ENCODE results near the gene TRPM2.

TRPM2 gene

GRCh38 chr21:44317241-44317782 is 36.1 kb upstream of the TRPM2 start:
- H3K36me3 ChIP-seq (ENCODE audit: control insufficient read depth, insufficient read depth, low read length): no peaks in the 10 kb centered on the region

GRCh38 chr21:44317871-44318270 is 35.5 kb upstream of the TRPM2 start:
- Histone ChIP-seq H3K36me3 (ENCODE audit: control insufficient read depth, insufficient read depth, low read length) (no peaks in the 10 kb centered on the region), H3K9ac (no peak overlapping the region), H2AFZ (no peak overlapping the region)

More at GRCh38 chr21:44317241-44317782, 36.1 kb upstream of the TRPM2 start:
- TF ChIP-seq CTCF (IDR thresholded peaks at IDR 0.05): no peak
- Histone ChIP-seq H3K79me2 (no peaks in the 10 kb centered on the region), H3K9ac (no peak overlapping the region), H3K4me3 (ENCODE audit: low read depth, low read length) (no peak overlapping the region), H3K4me1 (no peaks in the 10 kb centered on the region), H3K27me3 (ENCODE audit: control insufficient read depth, insufficient read depth, low read length) (no peaks in the 10 kb centered on the region), H3K27ac (no peak overlapping the region), H2AFZ (no peak overlapping the region), H3K9me3 (ENCODE audit: control insufficient read depth, low read length) (no peaks in the 10 kb centered on the region), H3K4me2 (ENCODE audit: low read length) (no peak overlapping the region)

GRCh38 chr21:44318489-44319285 is 34.7 kb upstream of the TRPM2 start:
- H2AFZ ChIP-seq: no peak overlapping the region
- no peaks in the 10 kb centered on the region for H3K9me3 ChIP-seq (ENCODE audit: control insufficient read depth, low read length)
- H3K27ac ChIP-seq: no peak overlapping the region
- H3K9ac ChIP-seq: no peak overlapping the region
- no peaks in the 10 kb centered on the region for H3K27me3 ChIP-seq (ENCODE audit: control insufficient read depth, insufficient read depth, low read length)
- no peaks in the 10 kb centered on the region for H3K79me2 ChIP-seq
- no peaks in the 10 kb centered on the region for H3K4me1 ChIP-seq
- H3K4me3 ChIP-seq (ENCODE audit: low read depth, low read length): no peak overlapping the region
- no peak overlapping the region for H3K4me2 ChIP-seq (ENCODE audit: low read length)
- TF ChIP-seq CTCF (IDR thresholded peaks at IDR 0.05): no peak
- no peaks in the 10 kb centered on the region for H3K36me3 ChIP-seq (ENCODE audit: control insufficient read depth, insufficient read depth, low read length)

More at GRCh38 chr21:44317871-44318270, 35.5 kb upstream of the TRPM2 start:
- H3K27ac ChIP-seq: no peak overlapping the region
- H3K9me3 ChIP-seq (ENCODE audit: control insufficient read depth, low read length): no peaks in the 10 kb centered on the region
- no peaks in the 10 kb centered on the region for H3K4me1 ChIP-seq
- no peak overlapping the region for H3K4me3 ChIP-seq (ENCODE audit: low read depth, low read length)
- H3K4me2 ChIP-seq (ENCODE audit: low read length): no peak overlapping the region
- H3K79me2 ChIP-seq: no peaks in the 10 kb centered on the region
- H3K27me3 ChIP-seq (ENCODE audit: control insufficient read depth, insufficient read depth, low read length): no peaks in the 10 kb centered on the region
- TF ChIP-seq CTCF (IDR thresholded peaks at IDR 0.05): no peak

GRCh38 chr21:44319407-44320065 is 33.9 kb upstream of the TRPM2 start:
- Histone ChIP-seq H2AFZ (no peak overlapping the region), H3K4me2 (ENCODE audit: low read length) (no peak overlapping the region), H3K9me3 (ENCODE audit: control insufficient read depth, low read length) (no peaks in the 10 kb centered on the region), H3K4me1 (no peaks in the 10 kb centered on the region), H3K4me3 (ENCODE audit: low read depth, low read length) (no peak overlapping the region), H3K27me3 (ENCODE audit: control insufficient read depth, insufficient read depth, low read length) (no peaks in the 10 kb centered on the region), H3K79me2 (no peaks in the 10 kb centered on the region), H3K9ac (no peak overlapping the region), H3K27ac (no peak overlapping the region), H3K36me3 (ENCODE audit: control insufficient read depth, insufficient read depth, low read length) (no peaks in the 10 kb centered on the region)
- TF ChIP-seq CTCF (IDR thresholded peaks at IDR 0.05): no peak
